Stomach smooth muscle (tissue), 2 donors: Measurements from ENCODE around the gene VAC14.

Experiments used
- H3K27ac ChIP-seq: one replicate; pipeline ENCODE4 v1.7.0; 2013; ENCODE audit warnings: mild to moderate bottlenecking, low read length, inconsistent platforms
- H3K27me3 ChIP-seq, 2 donors: one replicate each; pipeline ENCODE4 v1.7.0; 2013; ENCODE audit warnings: low read length in 2 of 2; ENCODE audit not compliant: insufficient read depth in 2 of 2, control insufficient read depth in 1 of 2
- H3K36me3 ChIP-seq, 2 donors: one replicate each; pipeline ENCODE4 v1.7.0; 2013; ENCODE audit warnings: low read length in 2 of 2; ENCODE audit not compliant: control insufficient read depth in 2 of 2, insufficient read depth in 2 of 2
- H3K4me1 ChIP-seq: one replicate; pipeline ENCODE4 v1.7.0; 2013; ENCODE audit warnings: low read length; ENCODE audit not compliant: control insufficient read depth, insufficient read depth
- H3K4me3 ChIP-seq, 2 donors: one replicate each; pipeline ENCODE4 v1.7.0; 2013; ENCODE audit warnings: low read length in 2 of 2
- H3K9ac ChIP-seq, 2 donors: one replicate each; pipeline ENCODE4 v1.7.0; 2013; ENCODE audit warnings: low read length in 2 of 2, mild to moderate bottlenecking in 1 of 2
- H3K9me3 ChIP-seq, 2 donors: one replicate each; pipeline ENCODE4 v1.7.0; 2013; ENCODE audit warnings: low read length in 2 of 2; ENCODE audit not compliant: control insufficient read depth in 2 of 2
- donor health status: healthy.
- donor health status: Pancreatic carcinoma.

VAC14 gene

GRCh38 chr16:70705056-70705455, 95.9 kb downstream of the VAC14 start:
- Histone ChIP-seq H3K36me3 (no peaks in the 10 kb centered on the region), H3K9ac (no peak overlapping the region), H3K4me3 (no peak overlapping the region), H3K27ac (peak overlapping the region; percentile 98), H3K4me1 (peaks cover 97% of the 10 kb centered on the region), H3K27me3 (no peaks in the 10 kb centered on the region), H3K9me3 (no peaks in the 10 kb centered on the region)

GRCh38 chr16:70704586-70704985, 96.4 kb downstream of the VAC14 start:
- Histone ChIP-seq H3K4me3 (no peak overlapping the region), H3K36me3 (no peaks in the 10 kb centered on the region), H3K9ac (peak overlapping the region in 1 of 2 donors; percentile 42), H3K27me3 (no peaks in the 10 kb centered on the region), H3K27ac (peak overlapping the region; percentile 98), H3K9me3 (no peaks in the 10 kb centered on the region), H3K4me1 (peaks cover 96% of the 10 kb centered on the region)

GRCh38 chr16:70703835-70704381, 97.0 kb downstream of the VAC14 start:
- no peaks in the 10 kb centered on the region for H3K9me3 ChIP-seq
- no peaks in the 10 kb centered on the region for H3K36me3 ChIP-seq
- H3K27me3 ChIP-seq = no peaks in the 10 kb centered on the region
- H3K27ac ChIP-seq = peak overlapping the region; percentile 98
- H3K4me1 ChIP-seq = peaks cover 96% of the 10 kb centered on the region
- peak overlapping the region in 1 of 2 donors; percentile 29 for H3K4me3 ChIP-seq
- H3K9ac ChIP-seq = peak overlapping the region; percentile 62 to 75

- H3K4me3 ChIP-seq = peak overlapping the region; percentile 29 to 44
- H3K4me1 ChIP-seq = peaks cover 97% of the 10 kb centered on the region
- no peaks in the 10 kb centered on the region for H3K36me3 ChIP-seq
- H3K27ac ChIP-seq = peak overlapping the region; percentile 98
- no peaks in the 10 kb centered on the region for H3K9me3 ChIP-seq
- H3K9ac ChIP-seq = peak overlapping the region; percentile 62 to 75
- H3K27me3 ChIP-seq = no peaks in the 10 kb centered on the region
These were observed 97.7 kb downstream of the VAC14 start for GRCh38 chr16:70703041-70703834.

GRCh38 chr16:70702624-70703023, 98.3 kb downstream of the VAC14 start:
- no peaks in the 10 kb centered on the region for H3K27me3 ChIP-seq
- H3K27ac ChIP-seq = peak overlapping the region; percentile 98
- H3K9ac ChIP-seq = peak overlapping the region; percentile 62 to 75
- H3K4me3 ChIP-seq = peak overlapping the region; percentile 29 to 44
- H3K4me1 ChIP-seq = peaks cover 98% of the 10 kb centered on the region
- no peaks in the 10 kb centered on the region for H3K9me3 ChIP-seq
- H3K36me3 ChIP-seq = no peaks in the 10 kb centered on the region

- Histone ChIP-seq H3K36me3 (no peaks in the 10 kb centered on the region), H3K4me3 (no peak overlapping the region)
These were observed 99.0 kb downstream of the VAC14 start for GRCh38 chr16:70701998-70702397.

GRCh38 chr16:70701596-70701995, 99.4 kb downstream of the VAC14 start:
- no peaks in the 10 kb centered on the region for H3K27me3 ChIP-seq
- no peak overlapping the region for H3K4me3 ChIP-seq
- H3K4me1 ChIP-seq = peaks cover 98% of the 10 kb centered on the region
- no peaks in the 10 kb centered on the region for H3K9me3 ChIP-seq
- H3K27ac ChIP-seq = peak overlapping the region; percentile 98
- H3K9ac ChIP-seq = peak overlapping the region; percentile 29 to 54
- H3K36me3 ChIP-seq = no peaks in the 10 kb centered on the region

More at GRCh38 chr16:70701998-70702397, 99.0 kb downstream of the VAC14 start:
- Histone ChIP-seq H3K9ac (peak overlapping the region; percentile 29 to 62), H3K27ac (peak overlapping the region; percentile 98), H3K4me1 (peaks cover 98% of the 10 kb centered on the region), H3K9me3 (no peaks in the 10 kb centered on the region), H3K27me3 (no peaks in the 10 kb centered on the region)

GRCh38 chr16:70701036-70701435, 99.9 kb downstream of the VAC14 start:
- Histone ChIP-seq H3K9me3 (no peaks in the 10 kb centered on the region), H3K36me3 (no peaks in the 10 kb centered on the region), H3K27ac (peak overlapping the region; percentile 98), H3K9ac (peak overlapping the region; percentile 54 to 60), H3K4me3 (no peak overlapping the region), H3K27me3 (no peaks in the 10 kb centered on the region), H3K4me1 (peaks cover 96% of the 10 kb centered on the region)

- Histone ChIP-seq H3K9me3 (no peaks in the 10 kb centered on the region), H3K27ac (peak overlapping the region; percentile 98), H3K4me1 (peaks cover 96% of the 10 kb centered on the region), H3K4me3 (peak overlapping the region in 1 of 2 donors; percentile 35), H3K9ac (peak overlapping the region; percentile 54 to 60), H3K27me3 (no peaks in the 10 kb centered on the region), H3K36me3 (no peaks in the 10 kb centered on the region)
These were observed 100.6 kb downstream of the VAC14 start for GRCh38 chr16:70700101-70701020.

GRCh38 chr16:70699696-70700095, 101.3 kb downstream of the VAC14 start:
- H3K4me1 ChIP-seq = peaks cover 96% of the 10 kb centered on the region
- H3K9me3 ChIP-seq = no peaks in the 10 kb centered on the region
- H3K9ac ChIP-seq = no peak overlapping the region
- H3K36me3 ChIP-seq = no peaks in the 10 kb centered on the region
- peak overlapping the region; percentile 98 for H3K27ac ChIP-seq
- no peaks in the 10 kb centered on the region for H3K27me3 ChIP-seq
- H3K4me3 ChIP-seq = no peak overlapping the region
